Right lobe of liver (tissue), 6 donors: ENCODE results near the gene OTOP2. TPM values are rescaled to one million over a fixed set of nuclear protein-coding genes. Genes with fewer than 3 reads are reported as not detected.

ENCODE experiments used
- ATAC-seq, 4 donors: fragments of 200-7000 bp; cut with Tn5 transposase; one replicate each; pipeline ENCODE4 v1.9.1; 2020; ENCODE audit warnings: mild to moderate bottlenecking in 4 of 4, moderate library complexity in 4 of 4
- DNase-seq, 3 donors: peaks; one replicate each; pipeline ENCODE4 v3.0.0-alpha.2; 2020
- H3K27ac ChIP-seq, 3 donors: fragments of 200-600 bp; one replicate each; pipeline ENCODE4 v1.8.0; 2022
- H3K27me3 ChIP-seq, 2 donors: fragments of 200-600 bp; one replicate each; pipeline ENCODE4 v1.8.0; 2022
- H3K36me3 ChIP-seq, 4 donors: fragments of 200-600 bp; sonication (generic) in 1 of 4; one replicate each; pipeline versions ENCODE4 v1.5.1 to v1.8.0; 2017 to 2022; ENCODE audit warnings: control low read depth in 1 of 4
- H3K4me1 ChIP-seq, 4 donors: fragments of 200-600 bp; sonication (generic) in 1 of 4; one replicate each; pipeline versions ENCODE4 v1.5.1 to v1.8.0; 2017 to 2022; ENCODE audit warnings: control low read depth in 1 of 4
- H3K4me3 ChIP-seq, 3 donors: fragments of 200-600 bp; one replicate each; pipeline ENCODE4 v1.8.0; 2022
- H3K9me3 ChIP-seq, 4 donors: fragments of 200-600 bp; sonication (generic) in 1 of 4; one replicate each; pipeline versions ENCODE4 v1.5.1 to v1.8.0; 2017 to 2022; ENCODE audit warnings: control low read depth in 1 of 4
- CTCF ChIP-seq, 4 donors: fragments of 200-600 bp in 3 of 4; fragments of 450-650 bp in 1 of 4; IDR thresholded peaks; one replicate each; pipeline versions ENCODE4 v1.5.1 to v1.8.0; 2016 to 2022; ENCODE audit warnings: antibody characterized with exemption in 4 of 4, mild to moderate bottlenecking in 2 of 4
- POLR2A ChIP-seq: fragments of 450-650 bp; IDR thresholded peaks from one replicate; pipeline ENCODE4 v1.6.1; 2017; ENCODE audit warnings: antibody characterized with exemption, mild to moderate bottlenecking
- WGBS: methylation state at CpG from one replicate; pipeline ENCODE4 v1.1.6; 2018; ENCODE audit warnings: low coverage, low lambda C conversion rate; ENCODE audit not compliant: insufficient coverage; ENCODE audit errors: missing lambda C conversion rate; 5-methylcytosine and 5-hydroxymethylcytosine counted together
- intact Hi-C, 2 donors: fragments of 100-400 bp; cut with DNase I; formaldehyde crosslinking; loops; one replicate each; pipeline versions ENCODE4 v1.11.2 to v1.14.1; 2022
- total RNA-seq, 6 experiments: library from RNA; depleted of rRNA in 2 of 6; stranded (reverse); fragments of >200 nt in 2 of 6; fragmentation: NEBNext Ultra II Directional in 3 of 6; extraction: Animal tissue kit (Norgen Biotek cat#: 25700) in 3 of 6; gene quantifications; one replicate each; pipeline versions ENCODE4 v1.1.0 to v1.2.4, GENCODE V29; 2016 to 2023
- donor health status: DM: no; HTN: yes; CAD: no.
- donor health status: DM: no; HTN: no; CAD: no.
- donor health status: DM: no; HTN: no; CAD: no.
- donor health status: DM: no; HTN: yes; CAD: no.
- donor health status: DM: no; HTN: yes; CAD: no.

OTOP2 gene
- total RNA-seq, 6 experiments from 2014 or later, result not detected

GRCh38 chr17:74961657-74962350 lies 37.7 kb downstream of the OTOP2 start:
- H3K4me1 ChIP-seq, result no peaks in the 10 kb centered on the region
- no peaks in the 10 kb centered on the region for H3K27me3 ChIP-seq
- WGBS, result 1% methylated on average over 9 of the region's 23 CpGs
- H3K27ac ChIP-seq, result no peak overlapping the region
- peak; percentile 73 to 81 (median 77) for TF ChIP-seq CTCF (IDR thresholded peaks at IDR 0.05)
- TF ChIP-seq POLR2A, result no peak
- no peak overlapping the region for H3K4me3 ChIP-seq
- no peaks in the 10 kb centered on the region for H3K36me3 ChIP-seq
- ATAC-seq, result peak; percentile 79 to 92 (median 90)
- intact Hi-C loops, result no loop called here
- no peaks in the 10 kb centered on the region for H3K9me3 ChIP-seq
- DNase-seq, result peak; percentile 85 to 86 (median 85)

GRCh38 chr17:74962622-74963394 lies 38.7 kb downstream of the OTOP2 start:
- intact Hi-C loops, result no loop called here
- DNase-seq (no peak), ATAC-seq (no peak)
- no peaks in the 10 kb centered on the region for H3K9me3 ChIP-seq
- H3K27ac ChIP-seq, result no peak overlapping the region
- H3K27me3 ChIP-seq, result no peaks in the 10 kb centered on the region
- H3K36me3 ChIP-seq, result no peaks in the 10 kb centered on the region
- no peak for TF ChIP-seq CTCF (IDR thresholded peaks at IDR 0.05)
- TF ChIP-seq POLR2A, result no peak
- no peak overlapping the region for H3K4me3 ChIP-seq
- 22% methylated on average over 1 of the region's 18 CpGs for WGBS
- H3K4me1 ChIP-seq, result no peaks in the 10 kb centered on the region

GRCh38 chr17:74963656-74964055 lies 39.6 kb downstream of the OTOP2 start:
- H3K27ac ChIP-seq, result no peak overlapping the region
- H3K4me1 ChIP-seq, result no peaks in the 10 kb centered on the region
- no peaks in the 10 kb centered on the region for H3K9me3 ChIP-seq
- no peak for TF ChIP-seq CTCF (IDR thresholded peaks at IDR 0.05)
- TF ChIP-seq POLR2A, result no peak
- no peak for DNase-seq
- ATAC-seq, result no peak
- no peaks in the 10 kb centered on the region for H3K36me3 ChIP-seq
- WGBS, result no CpG with 5 or more reads among the region's 12 CpGs
- intact Hi-C loops, result no loop called here
- H3K4me3 ChIP-seq, result no peak overlapping the region
- no peaks in the 10 kb centered on the region for H3K27me3 ChIP-seq

GRCh38 chr17:74964246-74964761 lies 40.2 kb downstream of the OTOP2 start:
- DNase-seq, result no peak
- Histone ChIP-seq H3K4me3 (no peak overlapping the region), H3K9me3 (no peaks in the 10 kb centered on the region), H3K4me1 (no peaks in the 10 kb centered on the region), H3K27me3 (no peaks in the 10 kb centered on the region), H3K27ac (no peak overlapping the region), H3K36me3 (no peaks in the 10 kb centered on the region)
- TF ChIP-seq POLR2A, result no peak
- TF ChIP-seq CTCF (IDR thresholded peaks at IDR 0.05), result no peak
- WGBS, result 90% methylated on average over 2 of the region's 12 CpGs
- intact Hi-C loops, result no loop called here
- no peak for ATAC-seq
